GM18520 (cell line): ENCODE measurements around the gene ELFN1.

ENCODE experiments used
- ATAC-seq: cut with Tn5 transposase; IDR thresholded peaks from one replicate; pipeline ENCODE4 v1.9.1; 2021; ENCODE audit not compliant: unreplicated experiment

The ELFN1 gene

GRCh38 chr7:1693419-1693990 is 23.4 kb downstream of the ELFN1 start:
- no peak for ATAC-seq

- ATAC-seq: no peak
These were observed 24.0 kb downstream of the ELFN1 start for GRCh38 chr7:1693991-1694524.

GRCh38 chr7:1694611-1695511 is 24.8 kb downstream of the ELFN1 start:
- no peak for ATAC-seq

DNA sequence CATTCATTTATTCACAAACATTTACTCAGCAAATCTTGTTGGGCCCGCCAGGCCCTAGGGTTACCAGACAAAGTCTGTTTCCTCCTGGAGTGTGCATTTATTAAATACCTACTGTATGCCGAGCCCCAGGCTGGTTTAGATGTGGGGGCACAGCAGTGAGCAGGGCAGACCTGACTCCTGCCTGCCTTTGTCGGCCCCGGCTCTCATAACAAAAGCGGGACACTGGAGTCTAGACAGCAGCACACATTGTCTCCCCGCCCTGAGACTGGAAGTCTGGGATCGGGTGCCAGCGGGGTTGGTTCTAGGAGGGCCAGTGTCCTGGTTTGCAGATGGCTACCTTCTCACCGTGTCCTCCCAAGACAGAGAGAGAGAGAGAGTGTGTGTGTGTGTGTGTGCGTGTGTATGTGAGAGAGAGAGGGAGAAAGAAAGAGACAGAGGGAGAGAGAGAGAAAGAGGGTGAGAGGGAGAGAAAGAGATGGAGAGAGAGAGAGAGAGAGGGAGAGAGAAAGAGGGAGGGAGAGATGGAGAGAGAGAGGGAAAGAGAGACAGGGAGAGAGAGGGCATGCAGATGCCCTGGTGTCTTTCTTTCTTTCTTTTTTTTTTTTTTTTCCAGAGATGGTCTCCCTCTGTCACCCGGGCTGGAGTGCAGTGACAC is 25.9 kb downstream of the ELFN1 start:
- no peak for ATAC-seq

DNA sequence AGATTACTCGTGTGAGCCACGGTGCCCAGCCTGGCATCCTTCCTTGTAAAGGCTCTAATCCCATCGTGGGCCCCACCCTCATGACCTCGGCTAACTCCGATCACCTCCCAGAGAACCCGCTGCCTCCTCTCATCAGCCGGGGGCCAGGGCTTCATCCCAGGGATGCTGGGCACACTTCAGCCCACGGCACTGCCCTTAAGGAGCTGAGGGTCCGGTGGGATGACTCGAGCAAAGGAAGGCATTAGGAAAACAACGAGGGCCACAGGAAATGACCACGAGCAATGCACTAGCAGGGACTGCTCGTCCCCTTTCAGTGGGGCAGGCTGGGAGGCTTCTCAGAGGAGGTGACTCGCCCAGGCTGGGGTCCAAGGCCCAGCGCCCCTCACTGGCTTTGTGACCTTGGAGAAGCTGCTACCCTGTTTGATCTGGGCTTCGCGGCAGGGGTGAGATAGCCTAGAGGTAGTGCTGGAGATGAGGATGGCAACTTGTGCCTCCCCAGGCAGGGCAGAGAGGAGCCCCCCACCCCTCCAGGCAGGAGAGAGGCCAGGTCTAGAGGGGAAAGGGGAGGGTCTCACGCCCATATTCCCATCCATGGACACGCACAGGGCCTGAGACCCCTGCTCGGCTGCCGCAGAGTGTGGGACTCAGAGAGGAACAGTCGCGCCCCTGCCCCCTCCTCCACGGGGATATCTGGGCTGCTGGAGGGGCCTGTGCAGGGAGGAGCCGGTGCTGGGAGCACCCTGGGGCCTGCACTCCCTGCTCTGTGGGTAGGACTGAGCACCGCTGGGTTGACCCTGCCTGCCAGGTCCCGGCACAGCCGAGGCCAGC is 26.8 kb downstream of the ELFN1 start:
- ATAC-seq: no peak

DNA sequence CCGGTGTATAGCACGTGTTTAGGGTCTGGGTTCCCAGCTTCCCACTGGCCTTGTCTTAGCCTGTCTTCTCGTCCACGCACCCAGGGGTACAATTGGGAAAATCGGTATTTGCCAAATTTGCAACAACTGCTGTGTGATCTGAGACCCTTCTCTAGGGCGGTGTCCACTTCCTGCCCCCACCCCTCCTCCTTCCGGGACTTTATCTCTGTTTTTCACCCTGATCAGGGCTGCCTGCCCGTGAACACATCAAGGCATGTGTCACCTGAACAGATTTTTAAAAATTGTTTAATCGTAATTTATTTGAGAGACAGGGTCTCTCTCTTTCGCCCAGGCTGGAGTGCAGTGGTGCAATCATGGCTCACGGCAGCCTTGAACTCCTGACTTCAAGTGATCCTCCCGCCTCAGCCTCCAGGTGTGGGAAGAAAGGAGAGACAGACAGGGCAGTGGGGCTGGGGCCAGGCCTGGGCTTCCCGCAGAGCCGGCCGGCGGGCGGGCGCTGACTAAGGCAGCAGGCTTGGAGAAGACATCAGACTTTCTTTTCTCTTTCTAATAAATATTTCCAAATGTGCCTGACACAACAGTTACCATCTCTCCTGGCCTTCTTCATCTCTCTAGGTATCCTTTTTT is 27.5 kb downstream of the ELFN1 start:
- ATAC-seq: no peak

- no peak for ATAC-seq
These were observed 28.1 kb downstream of the ELFN1 start for GRCh38 chr7:1698201-1698600.

DNA sequence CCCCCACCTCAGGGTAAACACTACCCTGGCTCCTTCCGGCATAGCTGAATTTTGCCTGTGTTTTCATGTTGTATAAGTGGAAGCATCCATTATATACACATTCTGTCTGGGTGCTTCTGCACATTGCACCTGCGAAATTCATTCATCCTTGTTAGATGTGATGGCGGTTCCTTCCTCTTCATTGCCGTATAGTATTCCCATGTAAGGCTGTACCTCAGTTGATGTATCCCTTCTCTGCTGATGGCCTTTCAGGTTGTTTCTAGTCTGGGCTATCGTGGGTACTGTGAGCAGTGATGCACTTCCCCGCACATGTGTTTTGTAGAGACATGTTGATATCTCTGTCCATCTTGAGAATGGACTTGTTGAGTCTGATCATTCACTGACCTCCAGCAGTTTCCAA is 28.9 kb downstream of the ELFN1 start:
- no peak for ATAC-seq

- ATAC-seq: no peak
These were observed 30.0 kb downstream of the ELFN1 start for GRCh38 chr7:1700086-1700485.

- no peak for ATAC-seq
These were observed 30.7 kb downstream of the ELFN1 start for GRCh38 chr7:1700536-1701333.

DNA sequence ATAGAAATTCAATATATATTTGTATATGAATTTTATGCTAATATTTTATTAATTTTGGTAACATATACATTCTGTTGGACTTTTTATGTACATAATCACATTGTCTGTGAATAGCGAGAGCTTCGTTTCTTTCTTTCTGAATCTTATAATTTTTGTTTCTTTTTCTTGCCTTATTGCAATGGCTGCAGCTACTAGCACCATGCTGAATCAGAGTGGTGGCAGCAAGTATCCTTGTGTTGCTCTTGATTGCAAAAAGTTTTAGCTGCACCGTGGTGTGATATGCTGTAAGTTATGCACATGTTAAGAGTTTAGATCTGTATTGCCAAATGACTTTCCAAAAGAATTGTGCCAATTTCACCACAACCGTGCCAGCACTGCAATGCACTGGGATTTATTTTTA is 32.6 kb downstream of the ELFN1 start:
- no peak for ATAC-seq

DNA sequence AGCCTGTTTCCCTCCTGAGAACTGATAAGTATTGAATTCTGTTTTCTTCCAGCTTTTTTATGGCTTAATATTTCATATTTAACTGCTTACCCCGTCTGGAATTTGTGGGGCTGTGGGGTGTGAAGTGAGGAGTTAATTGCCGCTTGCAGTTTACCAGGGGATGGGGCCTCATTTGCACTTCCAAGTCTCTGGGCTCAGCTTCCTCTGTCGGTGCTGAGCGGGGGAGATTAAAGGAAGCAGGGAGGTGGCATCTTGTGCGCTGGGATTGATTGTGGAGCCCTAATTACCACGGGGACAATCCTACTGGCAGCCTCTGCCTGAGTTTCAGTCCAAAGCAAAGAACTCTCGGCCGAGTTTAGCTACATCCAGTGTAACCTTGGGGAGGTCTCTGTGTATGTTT is 33.4 kb downstream of the ELFN1 start:
- no peak for ATAC-seq

GRCh38 chr7:1703871-1704810 is 34.1 kb downstream of the ELFN1 start:
- ATAC-seq: no peak

GRCh38 chr7:1704811-1705738 is 35.0 kb downstream of the ELFN1 start:
- no peak for ATAC-seq

DNA sequence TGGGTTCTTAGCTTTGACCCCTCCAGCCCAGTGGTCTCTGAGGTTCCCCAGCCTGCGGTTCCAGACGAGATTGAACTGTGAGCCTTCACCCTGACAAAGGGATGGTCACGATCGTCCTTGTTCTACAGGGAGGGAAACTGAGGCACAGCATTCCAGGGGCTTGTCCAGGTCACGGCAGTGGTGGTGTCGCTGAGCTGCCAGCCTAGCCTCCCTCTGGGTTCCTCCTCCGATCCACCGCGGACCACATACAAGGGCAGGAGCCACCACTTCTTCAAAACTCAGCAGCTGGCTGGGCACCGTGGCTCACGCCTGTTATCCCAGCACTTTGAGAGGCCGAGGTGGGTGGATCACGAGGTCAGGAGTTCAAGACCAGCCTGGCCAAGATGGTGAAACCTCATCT is 35.8 kb downstream of the ELFN1 start:
- ATAC-seq: no peak

GRCh38 chr7:1706381-1706720 is 36.3 kb downstream of the ELFN1 start:
- no peak for ATAC-seq

DNA sequence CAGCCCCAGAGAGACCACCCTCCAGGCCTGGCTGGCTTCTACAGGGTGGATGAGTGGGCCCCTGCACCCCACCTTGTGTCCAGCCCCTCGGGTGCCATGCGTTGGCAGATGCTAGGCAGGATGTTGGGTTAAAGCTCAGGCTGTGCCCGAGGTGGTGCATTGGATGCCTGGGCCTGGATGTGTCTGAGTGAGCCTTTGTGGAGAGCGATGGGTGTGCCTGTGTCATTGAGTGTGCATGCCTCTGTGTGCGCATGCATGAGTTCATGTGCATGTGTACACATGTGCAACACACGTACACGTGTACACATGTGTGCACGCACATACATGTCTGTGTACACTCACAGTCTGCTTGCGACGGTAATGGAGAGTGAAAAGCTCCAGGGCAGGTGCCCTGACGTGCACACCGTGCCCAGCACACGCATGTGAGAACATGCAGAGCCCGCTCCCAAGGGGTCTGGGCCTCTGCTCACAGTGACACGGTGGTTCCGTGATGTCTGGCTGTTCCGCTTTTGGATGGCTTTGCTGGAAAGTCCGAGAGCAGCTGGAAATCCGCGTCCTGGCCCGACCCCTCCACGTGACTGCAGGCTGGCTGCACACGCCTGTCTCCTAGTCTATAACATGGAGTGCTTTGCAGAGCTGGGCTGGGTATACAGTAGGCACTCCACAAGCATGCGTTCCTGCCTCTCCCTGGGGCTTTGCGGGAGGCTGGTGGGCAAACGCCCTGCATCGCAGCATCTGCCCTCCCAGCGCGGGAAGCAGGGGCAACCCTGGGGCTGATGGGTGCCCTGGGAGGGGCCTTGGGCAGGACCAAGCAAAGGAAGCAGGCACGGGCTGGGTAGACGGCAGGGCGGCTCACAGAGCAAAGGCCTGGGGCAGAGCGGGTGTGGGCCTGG is 36.9 kb downstream of the ELFN1 start:
- no peak for ATAC-seq
